ENCODE results near the gene E2F7. TPM values are rescaled to one million over a fixed set of nuclear protein-coding genes. Genes with fewer than 3 reads are reported as not detected.

The E2F7 gene
- total and polyA plus RNA-seq, 2 of the 8 experiments (the other 6 are each of a cell fraction or from before 2014, with no cell fraction given) = 8.8 to 18.5 TPM

DNA sequence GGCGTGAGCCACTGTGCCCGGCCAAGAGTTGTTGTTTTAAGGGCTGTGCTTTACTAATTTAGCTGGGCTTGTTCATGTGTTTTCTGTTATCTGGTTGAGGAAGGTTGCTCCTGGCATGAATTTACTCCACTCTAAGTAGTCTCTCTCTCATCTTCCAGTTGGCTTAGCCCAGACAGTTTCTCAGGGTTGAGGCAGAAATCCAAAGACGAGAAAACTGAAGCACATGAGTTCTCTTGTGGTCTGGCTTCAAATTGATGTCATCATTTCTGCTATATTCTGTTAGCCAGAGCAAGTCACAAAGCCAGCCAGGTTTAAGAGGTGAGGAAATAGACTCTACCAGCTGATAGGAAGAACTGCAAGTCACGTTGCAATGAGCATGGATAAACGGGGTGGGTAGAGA, 57.9 kb downstream of the E2F7 start:
- H2BK20ac ChIP-seq (ENCODE audit: low read length) = no peak overlapping the region
- H4K20me1 ChIP-seq (replicated peaks in 1 of 2; ENCODE audit: control insufficient read depth in 1 of 2, insufficient read depth in 2 of 2, low read length in 2 of 2) = no peaks in the 10 kb centered on the region
- no peak overlapping the region for H2AFZ ChIP-seq (ENCODE audit: low read length)
- H2AK5ac ChIP-seq (ENCODE audit: low read depth, low read length) = no peak overlapping the region
- no peak overlapping the region for H3K9ac ChIP-seq (replicated peaks in 1 of 4; ENCODE audit: extremely low read depth in 1 of 4, low read depth in 3 of 4, low read length in 3 of 4)
- no peak overlapping the region for H3K4me2 ChIP-seq (ENCODE audit: insufficient read depth in 1 of 2, low read depth in 2 of 2, low read length in 2 of 2)
- H4K5ac ChIP-seq (ENCODE audit: insufficient read length, low read depth, low read length) = no peak overlapping the region
- no peaks in the 10 kb centered on the region for H3K27me3 ChIP-seq (replicated peaks in 1 of 4; ENCODE audit: control insufficient read depth in 3 of 4, extremely low read depth in 1 of 4, insufficient read depth in 3 of 4, low read length in 3 of 4)
- H4K8ac ChIP-seq (ENCODE audit: extremely low read depth, insufficient read depth, low read length) = no peak overlapping the region
- H3K18ac ChIP-seq (ENCODE audit: extremely low read depth, low read length) = no peak overlapping the region
- DNase-seq (ENCODE audit: low read depth in 1 of 2, low spot score in 2 of 2) (no peak), FAIRE-seq (no peak)
- H3K36me3 ChIP-seq (ENCODE audit: control insufficient read depth in 2 of 4, insufficient read depth in 4 of 4, low read length in 3 of 4) = no peaks in the 10 kb centered on the region
- H3K23ac ChIP-seq (ENCODE audit: insufficient read length) = no peak overlapping the region
- no peak overlapping the region for H2BK12ac ChIP-seq (ENCODE audit: low read depth, low read length)
- H3K9me3 ChIP-seq (ENCODE audit: insufficient read depth in 2 of 2, low read depth in 1 of 2, low read length in 1 of 2) = no peaks in the 10 kb centered on the region
- H3K4ac ChIP-seq (replicated peaks; ENCODE audit: insufficient read length, low read depth, low read length) = no peak overlapping the region
- 94% methylated on average over 5 of the region's 5 CpGs; no CpG with 5 or more reads in 1 of the 2 experiments for WGBS, 2 experiments (ENCODE audit: extremely low coverage in 1 of 2, insufficient coverage in 1 of 2, insufficient read length in 1 of 2, insufficient replicate concordance in 2 of 2, low coverage in 1 of 2, low lambda C conversion rate in 2 of 2, missing lambda C conversion rate in 1 of 2)
- H2BK5ac ChIP-seq (ENCODE audit: low read depth, low read length) = no peak overlapping the region
- no peak overlapping the region for H3K27ac ChIP-seq (ENCODE audit: low read depth, low read length)
- TF ChIP-seq USF2 (IDR thresholded peaks at IDR 0.05; ENCODE audit: low read length) = no peak
- TF ChIP-seq SP4 (IDR thresholded peaks at IDR 0.05; ENCODE audit: low read length) = no peak
- TF ChIP-seq KDM4A (IDR thresholded peaks at IDR 0.05; ENCODE audit: low read depth, low read length, severe bottlenecking) = no peak
- TF ChIP-seq EZH2 (IDR thresholded peaks at IDR 0.05; ENCODE audit: low read depth, low read length, severe bottlenecking) = no peak
- no peak for TF ChIP-seq CEBPB (IDR thresholded peaks at IDR 0.05; ENCODE audit: low read depth, low read length)
- TF ChIP-seq, protein P1, sequence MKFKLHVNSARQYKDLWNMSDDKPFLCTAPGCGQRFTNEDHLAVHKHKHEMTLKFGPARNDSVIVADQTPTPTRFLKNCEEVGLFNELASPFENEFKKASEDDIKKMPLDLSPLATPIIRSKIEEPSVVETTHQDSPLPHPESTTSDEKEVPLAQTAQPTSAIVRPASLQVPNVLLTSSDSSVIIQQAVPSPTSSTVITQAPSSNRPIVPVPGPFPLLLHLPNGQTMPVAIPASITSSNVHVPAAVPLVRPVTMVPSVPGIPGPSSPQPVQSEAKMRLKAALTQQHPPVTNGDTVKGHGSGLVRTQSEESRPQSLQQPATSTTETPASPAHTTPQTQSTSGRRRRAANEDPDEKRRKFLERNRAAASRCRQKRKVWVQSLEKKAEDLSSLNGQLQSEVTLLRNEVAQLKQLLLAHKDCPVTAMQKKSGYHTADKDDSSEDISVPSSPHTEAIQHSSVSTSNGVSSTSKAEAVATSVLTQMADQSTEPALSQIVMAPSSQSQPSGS (IDR thresholded peaks at IDR 0.05; ENCODE audit: low read length) = no peak
- no peak for TF ChIP-seq E2F6 (IDR thresholded peaks at IDR 0.05)
- no peak for TF ChIP-seq SP1 (IDR thresholded peaks at IDR 0.05; ENCODE audit: low read depth, low read length)
- no peak overlapping the region for H4K91ac ChIP-seq (replicated peaks; ENCODE audit: insufficient read length, low read length)
- no peak overlapping the region for H2BK120ac ChIP-seq (replicated peaks; ENCODE audit: low read depth, low read length)
- H3K79me2 ChIP-seq (ENCODE audit: control insufficient read depth in 1 of 2, insufficient read depth in 2 of 2, low read length in 2 of 2) = no peaks in the 10 kb centered on the region
- H3K56ac ChIP-seq (replicated peaks; ENCODE audit: insufficient read length, low read depth, low read length) = no peak overlapping the region
- POLR2A ChIA-PET (ENCODE audit: partially characterized antibody) = no interaction called here
- no peaks in the 10 kb centered on the region for H3K79me1 ChIP-seq (ENCODE audit: low read depth, low read length)
- no peak overlapping the region for H3K14ac ChIP-seq (ENCODE audit: insufficient read length)
- H2BK15ac ChIP-seq (ENCODE audit: low read length) = no peak overlapping the region
- no peaks in the 10 kb centered on the region for H3K4me1 ChIP-seq (replicated peaks in 1 of 4; ENCODE audit: control insufficient read depth in 3 of 4, insufficient read depth in 4 of 4, low read length in 3 of 4)
- H3K23me2 ChIP-seq (ENCODE audit: low read depth, low read length) = no peaks in the 10 kb centered on the region
- no peak overlapping the region for H3K4me3 ChIP-seq (ENCODE audit: extremely low read depth in 1 of 4, insufficient read depth in 2 of 4, low read depth in 3 of 4, low read length in 4 of 4)
- CTCF ChIA-PET (ENCODE audit: partially characterized antibody) = interaction anchor here (4.0 kb wide), 1 partner anchor 13 kb away, joined by 42 read pairs; no protein-coding TSS in a partner anchor

Measured in H1 (cell line).